COLO829 (cell line): Measurements from ENCODE around the gene TFAP2D.

ENCODE experiments used
- DNase-seq: peaks from one replicate; pipeline ENCODE4 v3.0.0; 2012; ENCODE audit warnings: low spot score

The TFAP2D gene

DNA sequence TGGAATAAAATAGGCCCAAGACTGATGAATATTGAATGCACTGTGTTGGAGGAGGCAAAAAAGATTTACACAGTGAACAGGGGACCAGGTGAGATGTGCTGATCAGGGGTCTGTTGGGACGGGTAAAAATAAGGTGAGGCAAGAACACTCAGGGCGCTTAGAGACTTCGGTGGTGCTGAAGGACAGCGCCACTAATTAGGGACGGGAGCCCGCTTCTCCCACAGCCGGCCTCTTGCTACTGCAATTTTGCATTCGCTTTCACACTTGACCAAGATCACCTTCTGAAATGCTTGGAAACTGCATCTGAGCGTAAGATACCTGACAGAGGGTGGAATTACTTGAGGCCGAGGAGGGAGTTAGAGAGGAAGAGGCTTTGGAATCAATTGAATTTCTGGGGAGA is 7.3 kb downstream of the TFAP2D start:
- DNase-seq: no peak

GRCh38 chr6:50721978-50722377 is 8.7 kb downstream of the TFAP2D start:
- no peak for DNase-seq

DNA sequence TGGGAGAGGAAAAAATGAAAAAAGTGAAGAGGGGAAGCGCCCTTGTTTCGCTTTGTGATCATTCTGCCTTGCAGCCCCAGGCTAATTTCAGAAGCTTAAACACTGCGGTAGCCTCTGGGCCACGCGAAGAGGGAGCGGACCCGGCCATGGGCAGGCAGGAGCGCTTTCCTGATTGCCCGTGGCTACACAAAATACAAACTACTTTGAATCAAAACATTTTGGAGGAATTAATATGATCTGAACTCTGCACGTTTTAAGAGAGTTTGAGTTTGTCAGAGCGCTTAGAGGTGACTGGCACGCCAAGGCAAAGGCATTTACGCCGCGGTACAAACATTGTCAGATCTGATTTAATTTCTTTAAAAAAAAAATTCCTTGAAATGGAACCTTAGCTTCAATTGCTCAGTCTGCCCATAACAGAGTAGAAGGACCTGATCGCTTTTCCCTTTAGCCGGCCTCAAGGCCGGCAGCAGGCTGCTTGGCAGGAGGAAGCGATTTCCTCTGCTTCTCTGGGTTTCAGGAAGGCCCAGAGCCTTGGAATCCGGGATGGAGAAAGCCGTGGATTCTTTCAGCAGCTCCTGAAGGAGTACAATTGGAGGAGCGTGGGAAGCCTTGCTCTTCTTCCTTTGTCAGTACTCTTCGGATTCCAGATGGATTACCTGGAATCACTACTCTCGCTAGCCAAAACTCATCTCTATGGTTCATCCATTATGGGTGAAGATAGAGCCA is 9.7 kb downstream of the TFAP2D start:
- no peak for DNase-seq

DNA sequence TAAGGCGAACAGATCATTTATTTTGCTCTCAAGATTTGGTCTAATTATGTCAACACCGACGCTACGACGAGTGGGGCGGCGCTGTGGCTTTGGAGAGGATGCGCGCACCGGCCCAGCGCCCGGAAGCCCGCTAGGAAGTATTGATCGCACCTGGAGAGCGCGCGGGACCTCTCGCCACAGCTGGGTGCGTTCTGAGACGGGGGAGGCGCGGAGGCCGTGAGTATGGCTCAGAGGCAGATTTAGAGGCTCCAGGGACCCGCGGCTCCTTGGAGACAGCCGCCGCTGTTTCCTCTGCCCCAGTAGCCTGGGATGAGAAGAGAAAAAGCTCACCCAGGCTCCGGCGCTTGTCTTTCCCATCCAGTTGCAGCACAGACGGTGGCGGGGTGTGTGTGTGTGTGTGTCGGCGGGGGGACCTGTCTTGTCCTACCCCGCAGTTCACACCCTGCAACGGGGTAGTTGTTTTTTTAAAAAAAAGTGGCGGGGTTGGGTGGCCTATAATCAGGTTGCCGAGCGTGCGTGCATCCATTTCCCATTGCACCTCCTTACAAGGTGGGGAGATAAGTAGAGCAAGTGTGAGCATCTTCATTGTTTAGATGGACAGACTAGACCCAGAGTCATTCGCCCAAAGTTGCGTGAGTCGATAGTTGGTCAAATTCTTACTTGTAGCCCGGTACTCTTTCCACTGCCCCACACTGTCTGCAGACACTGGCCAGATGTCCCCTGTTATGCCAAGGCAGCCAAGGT is 11.2 kb downstream of the TFAP2D start:
- DNase-seq: no peak

DNA sequence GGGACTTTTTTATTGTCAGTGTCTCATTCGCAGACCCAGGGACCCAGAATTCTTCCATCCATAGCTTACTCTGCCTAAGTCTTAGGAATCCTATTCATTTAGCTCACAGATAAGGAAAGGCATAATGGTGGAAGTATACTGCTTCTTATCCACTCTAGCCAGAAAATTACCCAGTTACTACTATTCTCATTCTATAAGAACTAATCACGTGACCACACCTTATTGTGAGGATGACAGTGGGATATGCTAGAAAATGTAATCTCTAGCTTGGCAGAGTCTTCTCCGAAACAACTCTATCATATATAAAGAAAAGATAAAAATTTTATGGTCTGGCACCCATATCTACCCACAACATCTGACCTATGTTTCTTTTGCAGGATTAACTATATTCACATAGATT is 21.2 kb downstream of the TFAP2D start:
- no peak for DNase-seq

DNA sequence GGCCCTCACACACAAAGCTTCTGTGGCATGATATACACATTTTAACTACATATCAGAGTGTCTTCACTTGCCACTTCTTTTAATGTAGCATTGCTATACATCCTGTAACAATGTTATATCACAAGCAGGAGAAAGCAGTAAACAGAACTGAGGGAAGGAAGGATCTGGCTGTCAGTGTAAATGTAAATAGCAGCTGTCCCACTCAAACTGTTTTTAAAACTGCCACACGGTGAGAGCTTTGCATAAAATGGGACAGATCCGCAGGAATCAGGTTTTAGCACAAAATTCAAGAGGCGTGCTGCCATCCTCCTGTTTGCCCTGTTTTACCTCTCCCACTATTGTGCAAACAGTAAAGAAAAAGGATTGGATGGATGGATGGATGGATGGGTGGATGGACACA is 28.8 kb downstream of the TFAP2D start:
- DNase-seq: no peak

DNA sequence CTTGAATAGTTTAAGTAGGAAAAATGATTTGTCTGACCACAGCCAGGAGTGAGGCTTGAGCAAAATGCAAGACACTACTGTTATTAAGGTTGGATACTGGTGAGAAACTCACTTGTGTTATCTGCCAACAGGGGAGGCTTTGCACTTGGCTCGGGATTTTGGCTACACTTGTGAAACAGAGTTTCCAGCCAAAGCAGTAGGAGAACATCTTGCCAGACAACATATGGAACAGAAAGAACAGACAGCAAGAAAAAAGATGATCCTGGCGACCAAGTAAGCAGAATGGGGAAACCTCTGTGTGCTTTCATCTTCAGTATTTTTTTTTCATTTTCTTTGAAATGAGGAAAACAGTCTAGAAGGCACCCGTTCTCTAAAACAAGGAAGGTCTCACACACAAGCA is 31.6 kb downstream of the TFAP2D start:
- DNase-seq: no peak

DNA sequence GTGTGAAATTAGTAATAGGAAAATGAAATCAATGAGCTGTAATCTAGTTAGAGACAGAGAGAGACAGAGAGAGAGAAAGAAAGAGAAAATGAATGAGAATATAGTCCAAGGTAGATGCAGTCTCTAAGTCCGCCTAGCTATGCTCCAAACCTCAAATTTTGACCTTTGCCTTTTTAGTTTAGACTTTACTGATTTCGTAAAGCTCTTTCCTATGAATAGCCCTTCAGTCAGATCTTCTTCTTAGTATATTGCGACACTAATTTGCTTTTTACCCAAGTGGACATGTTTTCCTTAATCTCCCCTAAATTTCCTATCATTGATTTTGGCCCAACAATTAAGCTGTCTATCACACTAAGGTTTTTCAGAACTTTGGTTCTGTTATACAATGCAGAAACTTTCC is 49.5 kb downstream of the TFAP2D start:
- DNase-seq: no peak

GRCh38 chr6:50778696-50779095 is 65.4 kb downstream of the TFAP2D start:
- no peak for DNase-seq

DNA sequence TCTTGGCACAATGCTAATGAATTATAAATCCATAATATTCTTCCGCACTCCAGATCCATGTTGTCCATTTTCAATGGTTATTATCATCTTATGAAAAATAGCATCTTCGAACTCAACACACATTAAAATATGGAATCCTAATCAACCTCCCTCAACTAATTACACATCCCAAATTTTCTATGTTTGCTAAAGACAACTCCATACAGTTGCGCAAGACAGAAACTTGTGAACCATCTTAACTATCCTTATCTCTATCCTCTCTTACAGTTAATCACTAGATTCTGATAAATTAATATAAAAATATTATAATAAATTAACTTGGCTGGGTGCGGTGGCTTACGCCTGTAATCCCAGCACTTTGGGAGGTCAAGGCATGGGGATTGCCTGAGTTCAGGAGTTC is 67.1 kb downstream of the TFAP2D start:
- no peak for DNase-seq

- no peak for DNase-seq
These were observed 72.6 kb downstream of the TFAP2D start for GRCh38 chr6:50785921-50786320.

- DNase-seq: peak; percentile 50
These were observed 78.7 kb downstream of the TFAP2D start for GRCh38 chr6:50791900-50792508.

DNA sequence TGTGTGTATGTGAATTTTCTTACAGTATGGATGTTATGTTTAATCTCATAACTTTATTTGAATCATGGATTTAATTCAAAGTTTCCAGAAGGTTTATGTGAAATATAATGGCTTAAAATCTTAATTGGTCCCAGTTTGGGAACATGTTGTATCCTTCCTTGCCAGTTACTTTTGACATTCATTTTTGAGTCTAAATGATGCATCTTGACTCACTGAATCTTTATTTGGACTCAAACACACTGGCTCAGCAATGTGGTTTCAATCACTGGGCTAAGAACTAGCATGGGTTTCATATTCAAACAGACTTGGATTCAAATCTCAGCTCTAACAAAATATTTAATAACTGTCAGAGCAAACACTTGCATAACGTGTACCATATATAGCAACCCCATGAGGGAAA is 79.4 kb downstream of the TFAP2D start:
- no peak for DNase-seq

DNA sequence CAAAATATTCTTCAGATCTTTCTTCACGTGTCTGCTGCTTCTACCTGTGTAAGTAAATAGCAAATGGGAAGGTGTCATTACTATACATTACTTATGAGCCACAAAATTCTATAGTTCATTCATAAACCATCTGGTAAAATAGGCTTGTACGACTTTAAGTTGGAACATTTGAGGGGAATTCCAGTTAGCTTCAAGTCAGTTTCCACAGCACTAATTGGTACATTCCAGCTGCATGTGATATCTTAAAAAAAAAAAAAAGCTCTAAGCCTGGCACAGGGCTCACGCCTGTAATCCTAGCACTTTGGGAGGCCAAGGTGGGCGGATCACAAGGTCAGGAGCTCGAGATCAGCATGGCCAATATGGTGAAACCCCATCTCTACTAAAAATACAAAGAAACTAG is 82.2 kb downstream of the TFAP2D start:
- no peak for DNase-seq

- DNase-seq: no peak
These were observed 91.0 kb downstream of the TFAP2D start for GRCh38 chr6:50804283-50804682.

DNA sequence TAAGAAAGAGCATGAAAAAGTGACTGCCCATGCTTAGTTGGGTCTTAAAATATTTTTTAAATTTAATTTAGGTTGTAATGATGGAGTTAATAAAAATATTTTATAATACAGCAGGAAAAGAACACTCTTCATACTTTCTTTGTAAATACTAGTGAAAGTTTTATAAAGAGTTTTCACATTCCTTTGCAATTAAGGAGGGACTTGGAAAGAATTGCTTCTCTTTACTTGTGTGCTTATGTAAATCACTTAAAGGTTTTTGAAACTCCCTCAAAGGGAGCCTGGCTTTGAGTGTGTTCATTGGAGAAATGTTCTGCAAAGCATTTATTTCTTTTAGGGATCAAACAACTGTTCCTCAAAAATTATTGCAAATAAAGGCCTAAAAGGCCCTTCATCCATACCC is 93.7 kb downstream of the TFAP2D start:
- no peak for DNase-seq

DNA sequence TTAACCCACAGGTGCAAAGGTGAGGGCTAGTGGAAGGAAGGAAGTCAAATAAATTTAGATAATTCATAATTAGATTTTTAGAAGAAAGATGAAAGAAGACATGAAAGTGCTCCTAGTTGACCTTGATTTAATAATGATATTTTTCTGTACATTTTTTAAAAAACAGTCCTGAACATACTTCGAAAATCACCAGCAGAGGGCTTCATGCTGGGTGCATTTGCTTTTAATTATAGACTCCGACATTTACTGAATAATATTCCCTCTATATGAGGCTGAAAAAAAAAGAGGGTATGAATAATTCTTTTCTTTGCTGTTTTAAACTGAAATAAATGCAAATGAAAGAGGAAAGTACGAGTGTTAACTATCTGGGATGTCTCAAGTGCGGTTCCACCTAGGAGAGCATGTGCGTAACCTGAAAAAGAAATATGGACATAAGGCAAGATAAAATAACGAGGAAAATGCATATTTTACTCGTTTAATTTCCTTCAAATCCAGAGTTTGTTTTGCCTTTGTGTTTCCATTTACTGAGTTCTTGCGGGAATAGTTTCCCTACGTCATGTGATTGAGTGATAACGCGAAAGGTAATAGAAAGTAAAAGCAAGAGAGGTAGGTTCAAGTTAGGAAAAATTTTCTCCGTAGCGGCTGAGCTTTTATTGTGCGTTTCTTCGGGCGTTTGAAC is 102.2 kb downstream of the TFAP2D start:
- DNase-seq: peak; percentile 33

DNA sequence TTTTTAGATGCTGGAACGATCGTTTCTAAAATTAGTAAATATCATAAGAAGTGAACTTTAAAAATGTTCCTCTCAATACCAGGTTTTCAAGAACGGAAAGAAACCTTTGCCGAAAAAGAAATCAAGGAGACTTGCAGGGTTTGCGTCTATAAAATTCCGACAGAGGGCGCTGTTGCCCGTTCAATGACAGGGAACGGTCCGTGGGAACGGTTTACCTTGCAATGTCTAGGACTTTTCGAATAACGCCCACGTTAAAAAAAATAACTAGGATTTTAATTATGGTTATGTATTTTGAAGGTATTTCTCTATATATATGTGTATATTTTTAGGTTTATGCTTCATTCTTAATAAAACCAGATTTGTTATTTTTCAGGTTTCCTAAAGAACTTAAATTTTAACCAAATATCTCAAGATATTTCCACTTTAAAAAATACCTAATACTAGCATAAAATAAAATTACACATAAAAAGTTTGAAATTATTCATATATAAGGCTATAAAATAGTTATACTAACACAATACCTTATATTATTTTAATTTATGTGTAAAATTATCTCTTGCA is 102.9 kb downstream of the TFAP2D start:
- peak; percentile 77 for DNase-seq

- no peak for DNase-seq
These were observed 103.8 kb downstream of the TFAP2D start for GRCh38 chr6:50816947-50817645.

- no peak for DNase-seq
These were observed 104.3 kb downstream of the TFAP2D start for GRCh38 chr6:50817646-50817950.

DNA sequence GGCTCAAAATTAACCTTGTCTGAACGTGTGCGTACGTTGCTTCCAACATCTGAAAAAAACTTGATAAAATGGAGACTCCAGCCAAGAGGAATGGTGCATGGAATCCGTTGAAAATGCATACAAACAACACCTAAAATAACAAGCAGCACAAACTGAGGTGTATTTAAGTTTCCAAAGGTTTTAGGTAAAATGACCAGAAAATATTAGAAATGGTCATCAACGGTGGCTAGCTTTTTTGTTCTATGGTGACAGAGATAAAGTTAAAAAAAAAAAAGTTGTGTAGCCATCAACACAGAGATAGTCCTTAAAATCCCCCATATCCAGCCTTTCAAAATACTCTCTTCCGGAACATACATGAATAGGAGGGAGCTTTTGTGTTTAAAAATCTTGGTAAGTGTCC is 104.7 kb downstream of the TFAP2D start:
- no peak for DNase-seq

DNA sequence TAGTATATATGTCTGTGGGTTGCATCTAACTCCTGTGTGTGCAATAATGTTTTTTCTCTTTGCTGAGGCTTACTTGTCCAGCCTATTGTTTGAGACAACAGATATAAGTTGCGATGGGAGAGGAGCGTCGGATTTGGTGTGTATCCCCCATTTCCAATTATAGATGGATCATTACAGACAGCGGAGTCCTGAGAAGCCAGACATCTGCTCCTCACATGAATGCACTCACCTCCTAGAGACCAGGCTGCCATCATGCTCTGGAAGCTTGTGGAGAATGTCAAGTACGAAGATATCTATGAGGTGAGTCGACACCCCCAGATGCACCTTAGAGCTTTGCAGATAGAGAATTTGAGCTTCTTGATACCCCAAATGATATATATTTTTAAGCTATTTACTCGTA is 105.3 kb downstream of the TFAP2D start, which contains the start of gene TFAP2B:
Gene TFAP2B, plus strand, starts transcription at position 199 of the 400 bp plus-strand sequence. Its CDS starts 21 bp downstream, at position 220.
- no peak for DNase-seq
